Posterior cingulate gyrus (tissue), 11 donors: ENCODE results near the gene OR4A47.
"Not testable (repeated sequence)": the region's sequence is repeated elsewhere in the genome, so short reads cannot be mapped to it uniquely, and the experiment has no call there.

Experiments
- DNase-seq, 10 donors: peaks; one replicate each; pipeline versions ENCODE4 v3.0.0 to v3.0.0-alpha.2; 2020 to 2021; ENCODE audit warnings: mixed read lengths in 3 of 10
- intact Hi-C: fragments of 100-400 bp; cut with DNase I; formaldehyde crosslinking; loops from one replicate; pipeline ENCODE4 v1.15.1; 2023

OR4A47 gene, protein sequence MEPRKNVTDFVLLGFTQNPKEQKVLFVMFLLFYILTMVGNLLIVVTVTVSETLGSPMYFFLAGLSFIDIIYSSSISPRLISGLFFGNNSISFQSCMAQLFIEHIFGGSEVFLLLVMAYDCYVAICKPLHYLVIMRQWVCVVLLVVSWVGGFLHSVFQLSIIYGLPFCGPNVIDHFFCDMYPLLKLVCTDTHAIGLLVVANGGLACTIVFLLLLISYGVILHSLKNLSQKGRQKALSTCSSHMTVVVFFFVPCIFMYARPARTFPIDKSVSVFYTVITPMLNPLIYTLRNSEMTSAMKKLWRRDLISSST

DNA sequence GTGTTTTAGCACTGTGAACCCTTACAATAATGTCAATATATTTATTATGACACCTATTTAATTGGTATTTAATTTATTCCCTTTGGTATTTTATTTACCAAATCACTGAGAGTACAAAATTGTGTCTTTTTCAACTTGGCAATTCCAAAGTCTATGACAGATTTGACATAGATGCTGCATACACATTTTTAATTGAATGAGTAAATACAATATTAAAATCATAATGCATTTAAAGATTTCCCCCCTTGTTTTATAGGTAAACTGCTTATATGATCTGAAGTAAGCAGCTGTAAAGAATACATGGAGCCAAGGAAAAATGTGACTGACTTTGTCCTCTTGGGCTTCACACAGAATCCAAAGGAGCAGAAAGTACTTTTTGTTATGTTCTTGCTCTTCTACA is at the start of gene OR4A47:
OR4A47 (plus strand) TSS at position 301 of the 400 bp plus-strand sequence; CDS start at position 301, 0 bp downstream.
- intact Hi-C loops, DNase-seq: not testable (repeated sequence)

DNA sequence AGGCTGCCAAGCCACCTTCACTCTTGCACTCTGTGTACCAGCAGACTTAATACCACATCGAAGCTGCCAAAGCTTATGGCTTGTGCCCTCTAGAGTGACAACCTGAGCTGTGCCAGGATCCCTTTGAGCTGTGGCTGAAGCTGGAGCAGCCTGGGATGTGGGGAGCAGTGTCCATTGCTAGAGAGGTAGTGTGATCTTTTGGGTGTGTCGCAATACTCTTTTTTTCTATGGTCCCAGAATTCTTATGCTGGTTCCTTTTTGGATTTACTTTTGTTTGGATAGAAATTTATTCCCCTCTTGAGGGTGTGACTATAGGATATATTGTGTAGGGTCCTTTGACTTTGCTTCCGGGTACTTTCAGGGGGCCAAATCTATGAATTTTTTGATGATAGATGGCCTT is 32.7 kb upstream of the OR4A47 start:
- intact Hi-C loops, DNase-seq: not testable (repeated sequence)

DNA sequence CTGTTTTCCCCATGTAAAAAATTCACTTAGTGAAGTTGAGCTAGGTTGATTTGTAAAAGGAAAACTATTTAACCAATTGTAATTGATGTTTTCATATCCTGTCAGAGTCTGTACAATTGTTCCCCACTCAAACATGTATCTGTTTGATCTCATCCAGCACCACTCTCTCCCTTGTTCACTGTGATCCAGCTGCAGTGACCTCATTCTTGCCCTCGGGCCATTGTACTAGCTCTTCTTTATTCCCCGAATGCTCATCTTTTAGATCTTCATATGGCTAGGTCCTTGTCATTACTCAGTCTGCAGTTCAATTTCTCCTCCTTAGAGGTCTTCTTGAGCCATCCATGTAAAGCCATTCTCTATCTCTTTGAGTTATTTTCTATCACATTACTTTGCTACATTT is 14.6 kb upstream of the OR4A47 start:
- peak in 1 of 10 donors; percentile 7 for DNase-seq
- intact Hi-C loops = not testable (repeated sequence)

DNA sequence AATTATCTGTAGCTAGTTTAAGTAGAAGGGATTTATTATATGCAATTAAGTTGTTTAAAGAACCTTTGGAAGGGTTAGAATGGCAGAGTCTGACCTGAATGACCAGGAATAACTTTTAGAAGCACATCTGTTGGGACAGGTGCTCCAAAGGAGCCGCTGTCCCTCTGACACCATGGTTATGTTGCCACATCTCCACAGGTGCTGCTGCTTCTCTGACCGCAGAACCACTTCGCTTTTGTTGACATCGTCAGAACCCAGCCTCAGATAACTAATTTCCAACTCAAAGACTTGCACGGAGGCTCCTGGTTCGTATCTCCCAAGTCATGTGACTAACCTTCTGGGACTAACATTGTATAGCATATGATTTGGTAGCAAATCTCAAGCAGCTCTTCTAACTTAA is 13.9 kb upstream of the OR4A47 start:
- DNase-seq, intact Hi-C loops: not testable (repeated sequence)

DNA sequence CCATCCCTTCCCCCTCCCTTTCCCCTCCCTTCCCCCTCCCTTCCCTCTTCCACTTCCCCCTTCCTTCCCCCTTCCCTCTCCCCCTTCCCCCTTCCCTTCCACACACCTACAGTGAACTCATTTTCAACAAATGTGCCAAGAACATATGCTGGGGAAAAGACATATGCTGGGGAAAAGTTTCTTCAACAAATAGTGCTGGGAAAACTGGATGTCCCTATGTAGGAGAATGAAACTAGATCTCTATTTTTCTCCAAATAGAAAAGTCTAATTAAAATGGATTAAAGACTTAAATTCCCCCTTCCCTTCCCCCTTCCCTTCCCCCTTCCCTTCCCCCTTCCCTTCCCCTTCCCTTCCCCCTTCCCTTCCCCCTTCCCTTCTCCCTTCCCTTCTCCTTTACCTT is 17.6 kb downstream of the OR4A47 start:
- DNase-seq, intact Hi-C loops: not testable (repeated sequence)

DNA sequence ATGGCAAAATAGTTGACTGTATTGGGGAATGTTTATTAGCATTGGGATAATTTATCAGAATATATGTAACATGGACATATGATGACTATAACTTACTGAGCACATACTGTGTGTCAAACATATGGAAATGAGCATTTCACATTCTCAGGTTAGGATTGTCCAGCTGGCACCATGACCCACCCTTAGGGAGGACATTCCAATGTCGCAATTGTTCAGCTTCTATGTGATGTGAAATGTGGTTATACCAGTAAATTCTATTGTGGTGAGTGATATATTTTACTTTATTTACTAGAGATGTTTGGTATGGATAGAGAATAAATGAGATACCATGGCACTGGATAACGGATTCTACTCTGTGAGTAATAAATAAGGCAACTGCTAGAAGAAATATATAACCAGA is 50.4 kb downstream of the OR4A47 start:
- intact Hi-C loops = no loop called here
- no peak for DNase-seq
